ENCODE data around the gene IDE. TPM values are rescaled to one million over a fixed set of nuclear protein-coding genes. Genes with fewer than 3 reads are reported as not detected.

IDE gene
- total and polyA plus RNA-seq, 2 donors (not counting 3 experiments of a cell fraction or from before 2014, with no cell fraction given) = 10.7 to 52.6 TPM

GRCh38 chr10:92575961-92576360 is 2.1 kb upstream of the IDE start:
- no peak for TF ChIP-seq GATA2 (IDR thresholded peaks at IDR 0.05; ENCODE audit: insufficient read depth, insufficient read length, low read depth, low read length)
- TF ChIP-seq POLR2A (IDR thresholded peaks at IDR 0.05; ENCODE audit: low read depth, low read length) = no peak
- no peak for TF ChIP-seq EZH2 (IDR thresholded peaks at IDR 0.05; ENCODE audit: borderline replicate concordance, low read depth, low read length, severe bottlenecking)
- TF ChIP-seq, protein P1, sequence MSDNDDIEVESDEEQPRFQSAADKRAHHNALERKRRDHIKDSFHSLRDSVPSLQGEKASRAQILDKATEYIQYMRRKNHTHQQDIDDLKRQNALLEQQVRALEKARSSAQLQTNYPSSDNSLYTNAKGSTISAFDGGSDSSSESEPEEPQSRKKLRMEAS (IDR thresholded peaks at IDR 0.05; ENCODE audit: insufficient read depth, insufficient read length) = no peak
- no peak for TF ChIP-seq CTCF (IDR thresholded peaks at IDR 0.05; ENCODE audit: extremely low read depth in 1 of 2, insufficient read depth in 1 of 2, low read depth in 1 of 2, low read length in 2 of 2)
- no peak for TF ChIP-seq JUN (IDR thresholded peaks at IDR 0.05; ENCODE audit: borderline replicate concordance, insufficient read depth, insufficient read length, low read depth)
- TF ChIP-seq FOS (IDR thresholded peaks at IDR 0.05; ENCODE audit: borderline replicate concordance, insufficient read depth, low read length) = no peak
- TF ChIP-seq MYC (IDR thresholded peaks at IDR 0.05; ENCODE audit: low read depth, low read length) = no peak
- no peak for TF ChIP-seq POLR2AphosphoS5 (IDR thresholded peaks at IDR 0.05; ENCODE audit: insufficient read depth, low read depth, low read length)
- H3K4me2 ChIP-seq (ENCODE audit: insufficient read depth, low read length) = no peak overlapping the region
- CTCF ChIA-PET = interaction anchor here (7.9 kb wide), 1 partner anchor 57 kb away, joined by 182 read pairs; no protein-coding TSS in a partner anchor
- no peak overlapping the region for H3K4me3 ChIP-seq (replicated peaks in 1 of 3; ENCODE audit: insufficient read depth in 1 of 3, low read depth in 1 of 3, low read length in 3 of 3)
- peaks cover 18% of the 10 kb centered on the region for H3K4me1 ChIP-seq (ENCODE audit: control insufficient read depth, extremely low read depth, insufficient read depth, low read length)
- no peak for DNase-seq (ENCODE audit: low read depth, low spot score)
- no peaks in the 10 kb centered on the region for H3K36me3 ChIP-seq (ENCODE audit: control insufficient read depth in 2 of 2, extremely low read depth in 1 of 2, insufficient read depth in 2 of 2, low read length in 2 of 2)
- BruUV-seq (replicated peaks) = no TSS peak
- H3K27ac ChIP-seq (ENCODE audit: insufficient read depth, low read depth, low read length) = no peak overlapping the region
- no peak overlapping the region for H3K9ac ChIP-seq (replicated peaks; ENCODE audit: extremely low read depth, insufficient read depth, low read length)
- no peaks in the 10 kb centered on the region for H3K27me3 ChIP-seq (ENCODE audit: control insufficient read depth in 2 of 2, insufficient read depth in 2 of 2, low read length in 2 of 2)
- intact Hi-C loops (cut with micrococcal nuclease) (loop anchor here (10.0 kb wide), 1 partner anchor 491 kb away; no protein-coding TSS in a partner anchor), dilution Hi-C loops (cut with MboI; ENCODE audit: extremely low pct_ligation_motif_present, low sequenced_read_pairs) (no loop called here)
- no peaks in the 10 kb centered on the region for H3K9me1 ChIP-seq (replicated peaks; ENCODE audit: control insufficient read depth, extremely low read depth, insufficient read depth, low read length)
- no peaks in the 10 kb centered on the region for H4K20me1 ChIP-seq (replicated peaks; ENCODE audit: control insufficient read depth, extremely low read depth, insufficient read depth, low read length)
- POLR2A ChIA-PET = interaction anchor here (0.6 kb wide), 1 partner anchor 895 kb away, joined by 3 read pairs; no protein-coding TSS in a partner anchor
- FAIRE-seq = peak; percentile 46
- peaks cover 25% of the 10 kb centered on the region for H3K79me2 ChIP-seq (ENCODE audit: control insufficient read depth, insufficient read depth, low read length)
- H3K9me3 ChIP-seq (replicated peaks; ENCODE audit: control insufficient read depth, insufficient read depth, low read length) = no peaks in the 10 kb centered on the region
- H2AFZ ChIP-seq (ENCODE audit: low read depth, low read length) = no peak overlapping the region
